ENCODE measurements around the gene ELFN2. TPM values are rescaled to one million over a fixed set of nuclear protein-coding genes. Genes with fewer than 3 reads are reported as not detected.

The ELFN2 gene
- polyA plus RNA-seq, 2 of the 4 experiments (the other 2 are of a cell fraction) = 0.94 to 8.1 TPM

DNA sequence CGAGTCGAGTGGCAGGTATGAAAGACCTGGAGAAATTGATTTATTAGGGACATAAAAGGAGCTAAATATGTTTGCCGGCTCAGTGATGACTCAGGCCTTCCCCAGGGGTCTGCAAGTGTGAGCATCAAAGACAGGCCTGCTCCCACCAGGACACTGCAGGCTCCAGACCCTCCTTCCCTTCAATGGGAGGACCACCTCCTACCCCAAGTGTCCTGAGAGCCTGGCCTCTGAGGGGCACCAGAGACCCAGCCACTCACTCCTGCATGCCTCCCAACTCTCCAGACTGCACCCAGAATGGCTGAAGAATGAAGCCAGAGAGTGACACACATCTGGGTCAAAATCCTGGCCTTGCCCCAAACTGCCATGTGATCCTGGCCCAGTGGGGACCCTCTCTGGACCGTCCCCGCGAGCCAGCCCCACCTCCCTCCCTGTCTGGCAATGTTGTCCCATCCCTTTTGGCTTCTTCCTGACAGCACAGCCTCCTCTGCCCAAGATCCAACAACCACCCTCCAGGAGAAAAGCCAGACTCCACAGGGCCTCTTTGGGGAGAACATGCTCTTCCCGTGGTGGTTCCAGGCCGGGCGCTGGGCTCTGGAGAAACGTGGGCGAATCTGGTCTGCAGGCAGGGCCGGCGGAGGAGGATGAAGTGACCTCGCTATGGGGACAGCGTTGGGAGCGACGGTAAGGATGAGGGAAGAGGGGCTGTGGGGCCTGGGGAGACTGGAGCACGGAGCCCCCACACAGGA is 108.7 kb downstream of the ELFN2 start:
- POLR2A ChIA-PET = no interaction called here
- peak in 1 of 2 experiments; percentile 12; a peak in 1 of 6 replicates for ATAC-seq
- CTCF ChIA-PET = interaction anchor here (0.6 to 9.9 kb wide), 14 partner anchors 13 to 274 kb away, joined by 3 to 134 read pairs (median 5); partner anchors contain the start of gene ELFN2
- no peak for DNase-seq (ENCODE audit: low read depth in 1 of 2, low spot score in 1 of 2)
- H3K9me3 ChIP-seq = no peaks in the 10 kb centered on the region
- WGBS (ENCODE audit: missing lambda C conversion rate) = 78% methylated on average over 18 of the region's 18 CpGs
- no peak for FAIRE-seq
- 0 out of 3 replicates have a peak overlapping the region, but pooled peaks have one; percentile 14 for H3K4me2 ChIP-seq
- TF ChIP-seq SMC3 (IDR thresholded peaks at IDR 0.05) (peak; percentile 27; the same call in 1 of the 3 replicates), TFCP2L1 (CRISPR knock-in tag; IDR thresholded peaks at IDR 0.05) (no peak), RAD21 (conservative IDR thresholded peaks at IDR 0.05 in 1 of 2, IDR thresholded peaks at IDR 0.05 in 1 of 2) (peak; percentile 47 to 56; a peak in 3 of 5 replicates)
- TF ChIP-seq, protein P1, sequence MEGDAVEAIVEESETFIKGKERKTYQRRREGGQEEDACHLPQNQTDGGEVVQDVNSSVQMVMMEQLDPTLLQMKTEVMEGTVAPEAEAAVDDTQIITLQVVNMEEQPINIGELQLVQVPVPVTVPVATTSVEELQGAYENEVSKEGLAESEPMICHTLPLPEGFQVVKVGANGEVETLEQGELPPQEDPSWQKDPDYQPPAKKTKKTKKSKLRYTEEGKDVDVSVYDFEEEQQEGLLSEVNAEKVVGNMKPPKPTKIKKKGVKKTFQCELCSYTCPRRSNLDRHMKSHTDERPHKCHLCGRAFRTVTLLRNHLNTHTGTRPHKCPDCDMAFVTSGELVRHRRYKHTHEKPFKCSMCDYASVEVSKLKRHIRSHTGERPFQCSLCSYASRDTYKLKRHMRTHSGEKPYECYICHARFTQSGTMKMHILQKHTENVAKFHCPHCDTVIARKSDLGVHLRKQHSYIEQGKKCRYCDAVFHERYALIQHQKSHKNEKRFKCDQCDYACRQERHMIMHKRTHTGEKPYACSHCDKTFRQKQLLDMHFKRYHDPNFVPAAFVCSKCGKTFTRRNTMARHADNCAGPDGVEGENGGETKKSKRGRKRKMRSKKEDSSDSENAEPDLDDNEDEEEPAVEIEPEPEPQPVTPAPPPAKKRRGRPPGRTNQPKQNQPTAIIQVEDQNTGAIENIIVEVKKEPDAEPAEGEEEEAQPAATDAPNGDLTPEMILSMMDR (IDR thresholded peaks at IDR 0.05) = peak; percentile 28; the same call in 2 of the 3 replicates
- H3K4me3 ChIP-seq = no peak overlapping the region
- peaks cover 69% of the 10 kb centered on the region for H3K4me1 ChIP-seq
- peak overlapping the region; percentile 64 to 85 for H3K27ac ChIP-seq

Other genes starting within 250 kb of the ELFN2 start
- gene C1QTNF6, start 239.2 kb downstream of the ELFN2 start, polyA plus RNA-seq (2011; rRNA removed) = 18.6 and 24.7 TPM in 2 replicates
- 17.6 to 26.7 TPM (median 24.5 TPM) in 3 replicates for gene C1QTNF6, start 239.2 kb downstream of the ELFN2 start, polyA plus RNA-seq (2017; fragmentation: RNase III; extraction: RNeasy Plus Mini Kit Qiagen cat#74134 plus additional on column Dnase treatment)
- gene SSTR3, start 215.0 kb downstream of the ELFN2 start, polyA plus RNA-seq (2011; rRNA removed) = not detected in 2 replicates
- gene SSTR3, start 215.0 kb downstream of the ELFN2 start, polyA plus RNA-seq (2017; fragmentation: RNase III; extraction: RNeasy Plus Mini Kit Qiagen cat#74134 plus additional on column Dnase treatment) = not detected in 3 replicates
- gene RAC2, start 183.2 kb downstream of the ELFN2 start, polyA plus RNA-seq (2011; rRNA removed) = 0.12 TPM in 1 of 2 replicates, not detected in the other
- 0.05 to 0.07 TPM (median 0.05 TPM) in 3 replicates for gene RAC2, start 183.2 kb downstream of the ELFN2 start, polyA plus RNA-seq (2017; fragmentation: RNase III; extraction: RNeasy Plus Mini Kit Qiagen cat#74134 plus additional on column Dnase treatment)
- 0.03 and 0.05 TPM in 2 replicates for gene CYTH4, start 145.0 kb downstream of the ELFN2 start, polyA plus RNA-seq (2011; rRNA removed)
- gene CYTH4, start 145.0 kb downstream of the ELFN2 start, polyA plus RNA-seq (2017; fragmentation: RNase III; extraction: RNeasy Plus Mini Kit Qiagen cat#74134 plus additional on column Dnase treatment) = 0.10 to 0.24 TPM (median 0.15 TPM) in 3 replicates
- gene MFNG, start 58.9 kb upstream of the ELFN2 start, polyA plus RNA-seq (2011; rRNA removed) = 1.2 and 2.0 TPM in 2 replicates
- 1.7 to 1.8 TPM (median 1.7 TPM) in 3 replicates for gene MFNG, start 58.9 kb upstream of the ELFN2 start, polyA plus RNA-seq (2017; fragmentation: RNase III; extraction: RNeasy Plus Mini Kit Qiagen cat#74134 plus additional on column Dnase treatment)
- 8.3 and 11.1 TPM in 2 replicates for gene CARD10, start 91.9 kb upstream of the ELFN2 start, polyA plus RNA-seq (2011; rRNA removed)
- 14.1 to 16.1 TPM (median 15.3 TPM) in 3 replicates for gene CARD10, start 91.9 kb upstream of the ELFN2 start, polyA plus RNA-seq (2017; fragmentation: RNase III; extraction: RNeasy Plus Mini Kit Qiagen cat#74134 plus additional on column Dnase treatment)
- gene CDC42EP1, start 133.0 kb upstream of the ELFN2 start, polyA plus RNA-seq (2011; rRNA removed) = 12.2 and 16.0 TPM in 2 replicates
- 20.2 to 21.5 TPM (median 20.3 TPM) in 3 replicates for gene CDC42EP1, start 133.0 kb upstream of the ELFN2 start, polyA plus RNA-seq (2017; fragmentation: RNase III; extraction: RNeasy Plus Mini Kit Qiagen cat#74134 plus additional on column Dnase treatment)
- 1.1 and 2.0 TPM in 2 replicates for gene LGALS2, start 152.6 kb upstream of the ELFN2 start, polyA plus RNA-seq (2011; rRNA removed)
- gene LGALS2, start 152.6 kb upstream of the ELFN2 start, polyA plus RNA-seq (2017; fragmentation: RNase III; extraction: RNeasy Plus Mini Kit Qiagen cat#74134 plus additional on column Dnase treatment) = 0.45 to 0.75 TPM (median 0.63 TPM) in 3 replicates
- gene GGA1, start 181.4 kb upstream of the ELFN2 start, polyA plus RNA-seq (2011; rRNA removed) = 20.5 and 22.0 TPM in 2 replicates
- 23.5 to 28.4 TPM (median 26.1 TPM) in 3 replicates for gene GGA1, start 181.4 kb upstream of the ELFN2 start, polyA plus RNA-seq (2017; fragmentation: RNase III; extraction: RNeasy Plus Mini Kit Qiagen cat#74134 plus additional on column Dnase treatment)
- 1.6 and 1.8 TPM in 2 replicates for gene SH3BP1, start 212.2 kb upstream of the ELFN2 start, polyA plus RNA-seq (2011; rRNA removed)
- gene SH3BP1, start 212.2 kb upstream of the ELFN2 start, polyA plus RNA-seq (2017; fragmentation: RNase III; extraction: RNeasy Plus Mini Kit Qiagen cat#74134 plus additional on column Dnase treatment) = 1.6 to 2.8 TPM (median 2.7 TPM) in 3 replicates
- gene PDXP, start 231.2 kb upstream of the ELFN2 start, polyA plus RNA-seq (2011; rRNA removed) = 13.1 and 17.9 TPM in 2 replicates
- gene PDXP, start 231.2 kb upstream of the ELFN2 start, polyA plus RNA-seq (2017; fragmentation: RNase III; extraction: RNeasy Plus Mini Kit Qiagen cat#74134 plus additional on column Dnase treatment) = 10.5 to 11.5 TPM (median 10.8 TPM) in 3 replicates
- gene LGALS1, start 248.2 kb upstream of the ELFN2 start, polyA plus RNA-seq (2011; rRNA removed) = 584 and 723 TPM in 2 replicates
- 1,477 to 1,633 TPM (median 1,616 TPM) in 3 replicates for gene LGALS1, start 248.2 kb upstream of the ELFN2 start, polyA plus RNA-seq (2017; fragmentation: RNase III; extraction: RNeasy Plus Mini Kit Qiagen cat#74134 plus additional on column Dnase treatment)

Measured in A549 (cell line).